K562 (cell line): ENCODE measurements around the gene VWC2L. TPM values are rescaled to one million over a fixed set of nuclear protein-coding genes. Genes with fewer than 3 reads are reported as not detected.

Source experiments
- ATAC-seq: fragments of 200-7000 bp; cut with Tn5 transposase; 3 replicates; pipeline ENCODE4 v1.9.1; 2020; ENCODE audit warnings: moderate library complexity
- BruUV-seq: library from RNA; stranded (reverse); fragments of 400-500 nt; replicated peaks from 2 replicates; lab custom pipeline; 2021; lab: Mats Ljungman, UMichigan
- CTCF ChIA-PET: fragments of 300-600 bp; formaldehyde crosslinking; extraction: SDS; loops from one replicate; lab custom pipeline; 2021; ENCODE audit warnings: low intra/inter-chr PET ratio; lab: Yijun Ruan, JAX
- POLR2A ChIA-PET: fragments of 300-600, 350-650 bp; sonication (Branson Sonifier 250); formaldehyde crosslinking; extraction: SDS; loops from one replicate; lab custom pipeline; 2021; ENCODE audit warnings: antibody characterized with exemption, inconsistent platforms; lab: Yijun Ruan, JAX
- DNase-seq, 4 experiments: peaks; one replicate each; pipeline versions ENCODE4 v3.0.0 to v3.0.0-alpha.2; 2011 to 2018; ENCODE audit warnings: low spot score in 3 of 4, mixed read lengths in 3 of 4; ENCODE audit errors: extremely low read depth in 1 of 4
- FAIRE-seq: peaks from 2 replicates; lab custom pipeline; 2011; peaks lifted over from hg19 to GRCh38; lab: Jason Lieb, UNC
- H2AFZ ChIP-seq: 2 replicates; pipeline ENCODE4 v1.6.0; 2011; ENCODE audit warnings: low read depth, low read length, control low read depth, inconsistent platforms
- H3K27ac ChIP-seq: fragments of 200-600 bp; 3 replicates; pipeline ENCODE4 v1.8.0; 2011; ENCODE audit warnings: low read depth, mild to moderate bottlenecking, control low read depth, inconsistent platforms, low read length, moderate library complexity, mixed read lengths; ENCODE audit errors: extremely low read depth
- H3K27me3 ChIP-seq, 2 experiments: fragments of 300-600 bp in 1 of 2; 2 replicates in 1 of 2; 3 replicates in 1 of 2; pipeline versions ENCODE4 v1.6.0 to v1.8.0; 2011; ENCODE audit warnings: inconsistent platforms in 2 of 2, low read length in 2 of 2, mild to moderate bottlenecking in 1 of 2, mixed read lengths in 1 of 2, moderate library complexity in 1 of 2; ENCODE audit not compliant: control insufficient read depth in 2 of 2, insufficient read depth in 2 of 2
- H3K36me3 ChIP-seq: fragments of 300-600 bp; 3 replicates; pipeline ENCODE4 v1.8.0; 2011; ENCODE audit warnings: mild to moderate bottlenecking, low read length, inconsistent platforms; ENCODE audit not compliant: control insufficient read depth, insufficient read depth
- H3K4me1 ChIP-seq, 2 experiments: fragments of 200-600 bp in 1 of 2; replicated peaks in 1 of 2; 2 replicates in 1 of 2; 3 replicates in 1 of 2; pipeline versions ENCODE4 v1.5.1 to v1.8.0; 2011; ENCODE audit warnings: inconsistent platforms in 2 of 2, low read length in 2 of 2, mild to moderate bottlenecking in 1 of 2, mixed read lengths in 1 of 2, moderate library complexity in 1 of 2; ENCODE audit not compliant: control insufficient read depth in 2 of 2, insufficient read depth in 2 of 2
- H3K4me2 ChIP-seq: 2 replicates; pipeline ENCODE4 v1.6.1; 2011; ENCODE audit warnings: low read length, control low read depth, inconsistent platforms, mixed read lengths; ENCODE audit not compliant: insufficient read depth
- H3K4me3 ChIP-seq: fragments of 200-600 bp; sonication (generic), shearing (Covaris generic); 2 replicates; pipeline ENCODE4 v1.5.1; 2016; ENCODE audit warnings: control low read depth, inconsistent platforms
- H3K79me2 ChIP-seq: fragments of 200-600 bp; 3 replicates; pipeline ENCODE4 v1.8.0; 2011; ENCODE audit warnings: low read length, inconsistent platforms; ENCODE audit not compliant: control insufficient read depth, insufficient read depth
- H3K9ac ChIP-seq, 2 experiments: 2 replicates each; pipeline versions ENCODE4 v1.6.0 to v1.6.1; 2011; ENCODE audit warnings: low read depth in 2 of 2, low read length in 2 of 2, control low read depth in 1 of 2, inconsistent platforms in 1 of 2, mild to moderate bottlenecking in 1 of 2, mixed read lengths in 1 of 2; ENCODE audit not compliant: insufficient read depth in 1 of 2
- H3K9me1 ChIP-seq: one replicate; pipeline ENCODE4 v1.6.0; 2011; ENCODE audit warnings: inconsistent platforms, mild to moderate bottlenecking, low read length, moderate library complexity; ENCODE audit not compliant: control insufficient read depth, insufficient read depth
- H3K9me3 ChIP-seq: replicated peaks from 2 replicates; pipeline ENCODE4 v1.5.1; 2011; ENCODE audit warnings: low read depth, low read length, inconsistent platforms; ENCODE audit not compliant: control insufficient read depth, insufficient read depth
- H4K20me1 ChIP-seq: replicated peaks from 2 replicates; pipeline ENCODE4 v1.6.1; 2011; ENCODE audit warnings: low read length, inconsistent platforms, mixed read lengths; ENCODE audit not compliant: control insufficient read depth, insufficient read depth
- CEBPZ ChIP-seq: fragments of 150-350 bp; IDR thresholded peaks from 2 replicates; pipeline ENCODE4 v1.6.1; 2014; ENCODE audit warnings: low read depth, mild to moderate bottlenecking, low read length, borderline replicate concordance
- MTA1 ChIP-seq: fragments of 450-650 bp; IDR thresholded peaks from 2 replicates; pipeline ENCODE4 v1.6.1; 2017; ENCODE audit warnings: borderline replicate concordance
- RBM39 ChIP-seq: fragments of 200-400 bp; formaldehyde crosslinking; optimal IDR thresholded peaks from 2 replicates; pipeline ENCODE3; 2018; ENCODE audit warnings: low read depth, low read length
- WGBS: fragments of 100-300 bp; shearing (Covaris generic); methylation state at CpG from one replicate; pipeline ENCODE4 v1.1.6; 2016; ENCODE audit warnings: low coverage, mixed read lengths; ENCODE audit not compliant: insufficient coverage; ENCODE audit errors: missing lambda C conversion rate; 5-methylcytosine and 5-hydroxymethylcytosine counted together
- in situ Hi-C: fragments of 300-500 bp; cut with MboI; formaldehyde crosslinking; loops from 4 replicates; pipeline ENCODE4 v1.15.0; 2018; ENCODE audit warnings: inconsistent platforms, mixed read lengths
- intact Hi-C: fragments of 100-400 bp; cut with micrococcal nuclease; formaldehyde crosslinking; loops from 2 replicates; pipeline ENCODE4 v1.14.2; 2022
- polyA plus RNA-seq, 8 experiments: library from polyadenylated mRNA; depleted of rRNA in 4 of 8; stranded (reverse) in 5 of 8; unstranded in 3 of 8; fragments of >200 nt; fragmentation: Nextera tagmentation in 2 of 8; fragmentation: Illumina TruSeq in 1 of 8; extraction: Ambion mirVana in 2 of 8; extraction: Trizol in 1 of 8; gene quantifications; 2 replicates each; pipeline versions ENCODE4 v1.2.1 to v1.2.3, GENCODE V29; 2011 to 2014; ENCODE audit warnings: inconsistent platforms in 1 of 8, missing spikeins in 1 of 8
- total RNA-seq, 7 experiments: library from RNA; depleted of rRNA in 6 of 7; stranded (reverse); fragments of >200 nt in 6 of 7; fragmentation: Illumina TruSeq in 2 of 7; extraction: Trizol in 2 of 7; gene quantifications; 2 replicates each; pipeline versions ENCODE4 v1.2.1 to v1.2.3, GENCODE V29; 2011 to 2021; ENCODE audit warnings: low replicate concordance in 1 of 7
- TF ChIP-seq, protein P1 (sequence below): sonication (generic); formaldehyde crosslinking; IDR thresholded peaks from 2 replicates; pipeline ENCODE4 v1.8.0; 2023; ENCODE audit warnings: mild to moderate bottlenecking, missing genetic modification reagents
- TF ChIP-seq, protein P2 (sequence below): fragments of 200-400 bp; formaldehyde crosslinking; IDR thresholded peaks from 2 replicates; pipeline ENCODE4 v1.6.1; 2017; ENCODE audit warnings: mild to moderate bottlenecking, low read depth, low read length, moderate library complexity

The VWC2L gene
- total and polyA plus RNA-seq, 9 of the 15 experiments (the other 6 are each of a cell fraction or from before 2014, with no cell fraction given) = not detected

- no TSS peak for BruUV-seq
- H3K9ac ChIP-seq = no peak overlapping the region
- in situ Hi-C loops (no loop called here), intact Hi-C loops (no loop called here)
- H3K9me1 ChIP-seq = no peaks in the 10 kb centered on the region
- no peaks in the 10 kb centered on the region for H3K4me1 ChIP-seq
- H3K4me2 ChIP-seq = no peak overlapping the region
- no peak for FAIRE-seq
- H3K36me3 ChIP-seq = no peaks in the 10 kb centered on the region
- no peak for DNase-seq
- POLR2A ChIA-PET = no interaction called here
- no peak overlapping the region for H3K27ac ChIP-seq
- no peaks in the 10 kb centered on the region for H3K27me3 ChIP-seq
- no peak for ATAC-seq
- H3K9me3 ChIP-seq = no peaks in the 10 kb centered on the region
- no peak overlapping the region for H3K4me3 ChIP-seq
- H4K20me1 ChIP-seq = no peaks in the 10 kb centered on the region
- no peak overlapping the region for H2AFZ ChIP-seq
- CTCF ChIA-PET = no interaction called here
- whole genome bisulfite sequencing = 1% methylated on average over 11 of the region's 13 CpGs
- TF ChIP-seq, protein P1, sequence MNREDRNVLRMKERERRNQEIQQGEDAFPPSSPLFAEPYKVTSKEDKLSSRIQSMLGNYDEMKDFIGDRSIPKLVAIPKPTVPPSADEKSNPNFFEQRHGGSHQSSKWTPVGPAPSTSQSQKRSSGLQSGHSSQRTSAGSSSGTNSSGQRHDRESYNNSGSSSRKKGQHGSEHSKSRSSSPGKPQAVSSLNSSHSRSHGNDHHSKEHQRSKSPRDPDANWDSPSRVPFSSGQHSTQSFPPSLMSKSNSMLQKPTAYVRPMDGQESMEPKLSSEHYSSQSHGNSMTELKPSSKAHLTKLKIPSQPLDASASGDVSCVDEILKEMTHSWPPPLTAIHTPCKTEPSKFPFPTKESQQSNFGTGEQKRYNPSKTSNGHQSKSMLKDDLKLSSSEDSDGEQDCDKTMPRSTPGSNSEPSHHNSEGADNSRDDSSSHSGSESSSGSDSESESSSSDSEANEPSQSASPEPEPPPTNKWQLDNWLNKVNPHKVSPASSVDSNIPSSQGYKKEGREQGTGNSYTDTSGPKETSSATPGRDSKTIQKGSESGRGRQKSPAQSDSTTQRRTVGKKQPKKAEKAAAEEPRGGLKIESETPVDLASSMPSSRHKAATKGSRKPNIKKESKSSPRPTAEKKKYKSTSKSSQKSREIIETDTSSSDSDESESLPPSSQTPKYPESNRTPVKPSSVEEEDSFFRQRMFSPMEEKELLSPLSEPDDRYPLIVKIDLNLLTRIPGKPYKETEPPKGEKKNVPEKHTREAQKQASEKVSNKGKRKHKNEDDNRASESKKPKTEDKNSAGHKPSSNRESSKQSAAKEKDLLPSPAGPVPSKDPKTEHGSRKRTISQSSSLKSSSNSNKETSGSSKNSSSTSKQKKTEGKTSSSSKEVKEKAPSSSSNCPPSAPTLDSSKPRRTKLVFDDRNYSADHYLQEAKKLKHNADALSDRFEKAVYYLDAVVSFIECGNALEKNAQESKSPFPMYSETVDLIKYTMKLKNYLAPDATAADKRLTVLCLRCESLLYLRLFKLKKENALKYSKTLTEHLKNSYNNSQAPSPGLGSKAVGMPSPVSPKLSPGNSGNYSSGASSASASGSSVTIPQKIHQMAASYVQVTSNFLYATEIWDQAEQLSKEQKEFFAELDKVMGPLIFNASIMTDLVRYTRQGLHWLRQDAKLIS (CRISPR knock-in tag) = no peak
- TF ChIP-seq MTA1 (no peak), RBM39 (no peak), CEBPZ (no peak)
- TF ChIP-seq, protein P2, sequence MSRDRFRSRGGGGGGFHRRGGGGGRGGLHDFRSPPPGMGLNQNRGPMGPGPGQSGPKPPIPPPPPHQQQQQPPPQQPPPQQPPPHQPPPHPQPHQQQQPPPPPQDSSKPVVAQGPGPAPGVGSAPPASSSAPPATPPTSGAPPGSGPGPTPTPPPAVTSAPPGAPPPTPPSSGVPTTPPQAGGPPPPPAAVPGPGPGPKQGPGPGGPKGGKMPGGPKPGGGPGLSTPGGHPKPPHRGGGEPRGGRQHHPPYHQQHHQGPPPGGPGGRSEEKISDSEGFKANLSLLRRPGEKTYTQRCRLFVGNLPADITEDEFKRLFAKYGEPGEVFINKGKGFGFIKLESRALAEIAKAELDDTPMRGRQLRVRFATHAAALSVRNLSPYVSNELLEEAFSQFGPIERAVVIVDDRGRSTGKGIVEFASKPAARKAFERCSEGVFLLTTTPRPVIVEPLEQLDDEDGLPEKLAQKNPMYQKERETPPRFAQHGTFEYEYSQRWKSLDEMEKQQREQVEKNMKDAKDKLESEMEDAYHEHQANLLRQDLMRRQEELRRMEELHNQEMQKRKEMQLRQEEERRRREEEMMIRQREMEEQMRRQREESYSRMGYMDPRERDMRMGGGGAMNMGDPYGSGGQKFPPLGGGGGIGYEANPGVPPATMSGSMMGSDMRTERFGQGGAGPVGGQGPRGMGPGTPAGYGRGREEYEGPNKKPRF = no peak
- no peaks in the 10 kb centered on the region for H3K79me2 ChIP-seq
Measured at GRCh38 chr2:214410128-214410775, 602 bp upstream of the VWC2L start.
